ENCODE measurements around the gene OTUD3.

Gene OTUD3

DNA sequence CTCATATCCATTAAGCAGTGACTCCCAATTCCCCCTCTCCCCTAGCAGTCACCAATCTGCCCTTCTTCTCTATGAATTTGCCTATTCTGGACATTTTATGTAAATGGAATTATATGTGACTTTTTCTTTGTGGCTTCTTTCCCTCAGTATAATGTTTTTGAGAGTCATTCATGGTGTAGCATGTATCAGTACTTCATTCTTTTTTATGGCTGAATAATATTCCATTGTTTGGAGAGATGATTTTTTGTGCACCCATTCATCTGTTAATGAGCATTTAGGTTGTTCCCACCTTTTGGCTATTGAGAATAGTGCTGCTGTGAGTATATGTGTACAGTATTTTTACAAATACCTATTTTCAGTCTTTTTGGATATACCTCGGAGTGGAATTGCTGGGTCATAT, 19.5 kb downstream of the OTUD3 start:
- H3K36me3 ChIP-seq (ENCODE audit: control insufficient read depth, low read length), result peaks cover 60% of the 10 kb centered on the region
- H4K20me1 ChIP-seq (ENCODE audit: control insufficient read depth, insufficient read depth, low read depth, low read length), result no peaks in the 10 kb centered on the region
- H3K9me3 ChIP-seq (ENCODE audit: control insufficient read depth, insufficient read depth, low read length), result no peaks in the 10 kb centered on the region
- H3F3A ChIP-seq (ENCODE audit: control insufficient read depth, insufficient read depth), result no peaks in the 10 kb centered on the region
- TF ChIP-seq EZH2phosphoT487 (IDR thresholded peaks at IDR 0.05; ENCODE audit: borderline replicate concordance, low read length), result no peak
- TF ChIP-seq, protein P1, sequence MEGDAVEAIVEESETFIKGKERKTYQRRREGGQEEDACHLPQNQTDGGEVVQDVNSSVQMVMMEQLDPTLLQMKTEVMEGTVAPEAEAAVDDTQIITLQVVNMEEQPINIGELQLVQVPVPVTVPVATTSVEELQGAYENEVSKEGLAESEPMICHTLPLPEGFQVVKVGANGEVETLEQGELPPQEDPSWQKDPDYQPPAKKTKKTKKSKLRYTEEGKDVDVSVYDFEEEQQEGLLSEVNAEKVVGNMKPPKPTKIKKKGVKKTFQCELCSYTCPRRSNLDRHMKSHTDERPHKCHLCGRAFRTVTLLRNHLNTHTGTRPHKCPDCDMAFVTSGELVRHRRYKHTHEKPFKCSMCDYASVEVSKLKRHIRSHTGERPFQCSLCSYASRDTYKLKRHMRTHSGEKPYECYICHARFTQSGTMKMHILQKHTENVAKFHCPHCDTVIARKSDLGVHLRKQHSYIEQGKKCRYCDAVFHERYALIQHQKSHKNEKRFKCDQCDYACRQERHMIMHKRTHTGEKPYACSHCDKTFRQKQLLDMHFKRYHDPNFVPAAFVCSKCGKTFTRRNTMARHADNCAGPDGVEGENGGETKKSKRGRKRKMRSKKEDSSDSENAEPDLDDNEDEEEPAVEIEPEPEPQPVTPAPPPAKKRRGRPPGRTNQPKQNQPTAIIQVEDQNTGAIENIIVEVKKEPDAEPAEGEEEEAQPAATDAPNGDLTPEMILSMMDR (IDR thresholded peaks at IDR 0.05; ENCODE audit: low read depth, low read length, poor library complexity, severe bottlenecking), result no peak
- H3K27ac ChIP-seq (ENCODE audit: low read depth, low read length), result no peak overlapping the region
- no peaks in the 10 kb centered on the region for H3K9me2 ChIP-seq (replicated peaks; ENCODE audit: control insufficient read depth, low read length)
- no peaks in the 10 kb centered on the region for H3K79me2 ChIP-seq (ENCODE audit: control insufficient read depth, low read length)
- no peak overlapping the region for H3K4me2 ChIP-seq (ENCODE audit: low read length)
- no peaks in the 10 kb centered on the region for H3K4me1 ChIP-seq (ENCODE audit: control insufficient read depth, low read length)
- H3K4me3 ChIP-seq (ENCODE audit: low read length), result no peak overlapping the region
- no peaks in the 10 kb centered on the region for H3K27me3 ChIP-seq (ENCODE audit: control insufficient read depth, low read length)

DNA sequence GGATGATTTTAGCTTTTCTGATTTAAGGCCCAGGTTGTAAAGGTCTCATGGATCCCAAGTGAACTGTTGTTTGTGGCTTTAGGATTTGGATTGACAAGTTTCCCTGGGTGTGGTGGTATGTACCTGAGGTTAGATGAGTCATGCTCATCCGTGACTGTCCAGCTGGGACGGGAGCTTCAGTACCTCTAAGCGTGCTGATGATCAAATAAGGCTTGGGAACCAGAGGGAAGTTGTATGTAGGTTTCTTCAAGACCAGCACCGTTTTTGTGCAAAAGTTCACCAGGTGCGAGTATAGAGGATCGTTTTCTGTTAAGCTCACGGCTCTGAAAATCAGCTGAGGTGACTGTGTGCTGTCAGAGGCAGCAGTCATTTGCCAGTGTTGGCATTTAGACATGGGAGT, 21.4 kb downstream of the OTUD3 start:
- Histone ChIP-seq H3K79me2 (ENCODE audit: control insufficient read depth, low read length) (no peaks in the 10 kb centered on the region), H3K27me3 (ENCODE audit: control insufficient read depth, low read length) (no peaks in the 10 kb centered on the region), H3K27ac (ENCODE audit: low read depth, low read length) (no peak overlapping the region), H3K9me2 (replicated peaks; ENCODE audit: control insufficient read depth, low read length) (no peaks in the 10 kb centered on the region), H3K36me3 (ENCODE audit: control insufficient read depth, low read length) (peaks cover 72% of the 10 kb centered on the region), H3F3A (ENCODE audit: control insufficient read depth, insufficient read depth) (no peaks in the 10 kb centered on the region), H3K4me2 (ENCODE audit: low read length) (no peak overlapping the region), H4K20me1 (ENCODE audit: control insufficient read depth, insufficient read depth, low read depth, low read length) (no peaks in the 10 kb centered on the region), H3K4me1 (ENCODE audit: control insufficient read depth, low read length) (no peaks in the 10 kb centered on the region), H3K9me3 (ENCODE audit: control insufficient read depth, insufficient read depth, low read length) (no peaks in the 10 kb centered on the region), H3K4me3 (ENCODE audit: low read length) (no peak overlapping the region)
- TF ChIP-seq EZH2phosphoT487 (IDR thresholded peaks at IDR 0.05; ENCODE audit: borderline replicate concordance, low read length), result no peak
- TF ChIP-seq, protein P1 (IDR thresholded peaks at IDR 0.05; ENCODE audit: low read depth, low read length, poor library complexity, severe bottlenecking), result no peak

- Histone ChIP-seq H3K4me3 (ENCODE audit: low read length) (no peak overlapping the region), H3F3A (ENCODE audit: control insufficient read depth, insufficient read depth) (no peaks in the 10 kb centered on the region), H3K36me3 (ENCODE audit: control insufficient read depth, low read length) (peaks cover 79% of the 10 kb centered on the region), H3K79me2 (ENCODE audit: control insufficient read depth, low read length) (no peaks in the 10 kb centered on the region), H3K27me3 (ENCODE audit: control insufficient read depth, low read length) (no peaks in the 10 kb centered on the region), H3K9me2 (replicated peaks; ENCODE audit: control insufficient read depth, low read length) (no peaks in the 10 kb centered on the region), H3K4me2 (ENCODE audit: low read length) (no peak overlapping the region), H4K20me1 (ENCODE audit: control insufficient read depth, insufficient read depth, low read depth, low read length) (no peaks in the 10 kb centered on the region), H3K4me1 (ENCODE audit: control insufficient read depth, low read length) (no peaks in the 10 kb centered on the region), H3K9me3 (ENCODE audit: control insufficient read depth, insufficient read depth, low read length) (no peaks in the 10 kb centered on the region), H3K27ac (ENCODE audit: low read depth, low read length) (no peak overlapping the region)
- no peak for TF ChIP-seq EZH2phosphoT487 (IDR thresholded peaks at IDR 0.05; ENCODE audit: borderline replicate concordance, low read length)
- TF ChIP-seq, protein P1 (IDR thresholded peaks at IDR 0.05; ENCODE audit: low read depth, low read length, poor library complexity, severe bottlenecking), result no peak
These were observed 25.3 kb downstream of the OTUD3 start for GRCh38 chr1:19907456-19907855.

- no peak for TF ChIP-seq EZH2phosphoT487 (IDR thresholded peaks at IDR 0.05; ENCODE audit: borderline replicate concordance, low read length)
- TF ChIP-seq, protein P1 (IDR thresholded peaks at IDR 0.05; ENCODE audit: low read depth, low read length, poor library complexity, severe bottlenecking), result no peak
- H3K4me1 ChIP-seq (ENCODE audit: control insufficient read depth, low read length), result no peaks in the 10 kb centered on the region
- no peaks in the 10 kb centered on the region for H3K9me2 ChIP-seq (replicated peaks; ENCODE audit: control insufficient read depth, low read length)
- H3K9me3 ChIP-seq (ENCODE audit: control insufficient read depth, insufficient read depth, low read length), result no peaks in the 10 kb centered on the region
- no peaks in the 10 kb centered on the region for H3F3A ChIP-seq (ENCODE audit: control insufficient read depth, insufficient read depth)
- peaks cover 77% of the 10 kb centered on the region for H3K36me3 ChIP-seq (ENCODE audit: control insufficient read depth, low read length)
- no peak overlapping the region for H3K27ac ChIP-seq (ENCODE audit: low read depth, low read length)
- no peaks in the 10 kb centered on the region for H3K79me2 ChIP-seq (ENCODE audit: control insufficient read depth, low read length)
- H3K27me3 ChIP-seq (ENCODE audit: control insufficient read depth, low read length), result no peaks in the 10 kb centered on the region
- no peak overlapping the region for H3K4me3 ChIP-seq (ENCODE audit: low read length)
- no peaks in the 10 kb centered on the region for H4K20me1 ChIP-seq (ENCODE audit: control insufficient read depth, insufficient read depth, low read depth, low read length)
- no peak overlapping the region for H3K4me2 ChIP-seq (ENCODE audit: low read length)
These were observed 27.2 kb downstream of the OTUD3 start for GRCh38 chr1:19909392-19909791.
